ENCODE measurements around the gene PEX5L.

- TF ChIP-seq NFRKB (IDR thresholded peaks at IDR 0.05) (no peak), FOXM1 (IDR thresholded peaks at IDR 0.05; ENCODE audit: borderline replicate concordance) (no peak), BHLHE40 (IDR thresholded peaks at IDR 0.05; ENCODE audit: borderline replicate concordance) (no peak), ELF4 (IDR thresholded peaks at IDR 0.05) (no peak), FOXK2 (IDR thresholded peaks at IDR 0.05) (no peak)
Observed at GRCh38 chr3:180036671-180037455, at the start of gene PEX5L.

Measured in HEK293T (cell line).